HCT116 (cell line): ENCODE measurements around the gene SRF. TPM values are rescaled to one million over a fixed set of nuclear protein-coding genes. Genes with fewer than 3 reads are reported as not detected.

ENCODE experiments used
- ATAC-seq: fragments of 200-7000 bp; cut with Tn5 transposase; 2 replicates; pipeline ENCODE4 v1.9.1; 2020; ENCODE audit warnings: mild to moderate bottlenecking, moderate library complexity
- BruUV-seq: library from RNA; stranded (reverse); fragments of 400-500 nt; replicated peaks from 2 replicates; lab custom pipeline; 2021; lab: Mats Ljungman, UMichigan
- CTCF ChIA-PET: fragments of 300-600 bp; sonication (Branson Sonifier 250); formaldehyde crosslinking; loops from one replicate; lab custom pipeline; 2021; ENCODE audit warnings: antibody characterized with exemption; lab: Charles Lee
- POLR2A ChIA-PET: fragments of 300-600, 350-600 bp; sonication (Branson Sonifier 250); formaldehyde crosslinking; loops from one replicate; lab custom pipeline; 2021; ENCODE audit warnings: antibody characterized with exemption; lab: Charles Lee
- RAD21 ChIA-PET, 2 experiments: fragments of 300-600 bp; sonication (Branson Sonifier 250); formaldehyde crosslinking; loops; one replicate each; lab custom pipeline; 2023; ENCODE audit warnings: low total read pairs in 2 of 2; ENCODE audit not compliant: uncharacterized antibody in 2 of 2, unreplicated experiment in 2 of 2, low non-redundant PET in 1 of 2; lab: Charles Lee
- DNase-seq: peaks from one replicate; pipeline ENCODE4 v3.0.0-alpha.2; 2010; ENCODE audit warnings: low read depth, low spot score
- H2AFZ ChIP-seq: fragments of 200-600 bp; shearing (Covaris generic), sonication (generic); 2 replicates; pipeline ENCODE4 v1.6.1; 2017; ENCODE audit warnings: low read depth, mixed run types, mixed read lengths, antibody characterized with exemption, low read length; ENCODE audit not compliant: poor library complexity, severe bottlenecking
- H3K27ac ChIP-seq: 2 replicates; pipeline ENCODE4 v1.5.1; 2012; ENCODE audit warnings: low read depth, low read length
- H3K27me3 ChIP-seq: fragments of 200-600 bp; sonication (generic); 2 replicates; pipeline ENCODE4 v1.6.1; 2016; ENCODE audit warnings: mixed run types, low read length, mixed read lengths; ENCODE audit not compliant: insufficient read depth
- H3K36me3 ChIP-seq, 2 experiments: fragments of 200-500 bp in 1 of 2; fragments of 200-600 bp in 1 of 2; sonication (Bioruptor generic) in 1 of 2; sonication (generic) in 1 of 2; 2 replicates each; pipeline versions ENCODE4 v1.5.1 to v1.6.1; 2014 to 2016; ENCODE audit warnings: low read length in 2 of 2, inconsistent platforms in 1 of 2, mixed read lengths in 1 of 2, mixed run types in 1 of 2; ENCODE audit not compliant: insufficient read depth in 2 of 2, control insufficient read depth in 1 of 2
- H3K4me1 ChIP-seq, 2 experiments: fragments of 200-600 bp in 1 of 2; sonication (generic) in 1 of 2; 2 replicates each; pipeline versions ENCODE4 v1.5.1 to v1.6.1; 2012 to 2017; ENCODE audit warnings: low read length in 2 of 2, inconsistent platforms in 1 of 2, mild to moderate bottlenecking in 1 of 2, mixed read lengths in 1 of 2, mixed run types in 1 of 2, moderate library complexity in 1 of 2; ENCODE audit not compliant: insufficient read depth in 2 of 2, control insufficient read depth in 1 of 2
- H3K4me2 ChIP-seq: fragments of 200-600 bp; sonication (generic); 2 replicates; pipeline ENCODE4 v1.6.1; 2017; ENCODE audit warnings: mixed run types, low read length, mixed read lengths
- H3K4me3 ChIP-seq, 2 experiments: fragments of 200-600 bp in 1 of 2; sonication (generic) in 1 of 2; replicated peaks in 1 of 2; 2 replicates each; pipeline ENCODE4 v1.5.1; 2011 to 2016; ENCODE audit warnings: low read length in 2 of 2, control low read depth in 1 of 2, low read depth in 1 of 2, mild to moderate bottlenecking in 1 of 2, mixed read lengths in 1 of 2, mixed run types in 1 of 2
- H3K79me2 ChIP-seq: fragments of 200-600 bp; sonication (generic); 2 replicates; pipeline ENCODE4 v1.6.1; 2017; ENCODE audit warnings: mild to moderate bottlenecking, mixed run types, low read length, moderate library complexity, mixed read lengths; ENCODE audit not compliant: insufficient read depth
- H3K9ac ChIP-seq: fragments of 200-600 bp; sonication (generic); 2 replicates; pipeline ENCODE4 v1.6.1; 2016; ENCODE audit warnings: low read length, mixed read lengths
- H3K9me2 ChIP-seq: fragments of 200-600 bp; sonication (generic), shearing (Covaris generic); 2 replicates; pipeline ENCODE4 v1.6.1; 2017; ENCODE audit warnings: mixed run types, mild to moderate bottlenecking, moderate library complexity; ENCODE audit not compliant: insufficient read depth
- H3K9me3 ChIP-seq, 2 experiments: fragments of 200-500 bp in 1 of 2; fragments of 200-600 bp in 1 of 2; sonication (Bioruptor generic) in 1 of 2; sonication (generic) in 1 of 2; 2 replicates each; pipeline ENCODE4 v1.6.1; 2014 to 2017; ENCODE audit warnings: low read length in 2 of 2, mixed read lengths in 2 of 2, inconsistent platforms in 1 of 2, low read depth in 1 of 2, mild to moderate bottlenecking in 1 of 2, mixed run types in 1 of 2, moderate library complexity in 1 of 2; ENCODE audit not compliant: control insufficient read depth in 1 of 2, insufficient read depth in 1 of 2
- H4K20me1 ChIP-seq: fragments of 200-600 bp; sonication (generic), shearing (Covaris generic); 2 replicates; pipeline ENCODE4 v1.6.1; 2017; ENCODE audit warnings: mixed run types, mild to moderate bottlenecking, moderate library complexity; ENCODE audit not compliant: insufficient read depth
- ATF3 ChIP-seq: IDR thresholded peaks from 2 replicates; pipeline ENCODE4 v1.6.1; 2012
- CBX3 ChIP-seq: IDR thresholded peaks from 2 replicates; pipeline ENCODE4 v1.6.1; 2012; ENCODE audit warnings: low read depth
- EZH2 ChIP-seq: fragments of 200-600 bp; sonication (generic); IDR thresholded peaks from 2 replicates; pipeline ENCODE4 v1.6.1; 2017; ENCODE audit warnings: antibody characterized with exemption, mixed run types
- FOSL1 ChIP-seq: IDR thresholded peaks from 2 replicates; pipeline ENCODE4 v1.6.1; 2012; ENCODE audit warnings: low read depth
- MAX ChIP-seq: IDR thresholded peaks from 2 replicates; pipeline ENCODE4 v1.6.1; 2012
- POLR2A ChIP-seq: IDR thresholded peaks from 2 replicates; pipeline ENCODE4 v1.7.0; 2011; ENCODE audit warnings: borderline replicate concordance; ENCODE audit not compliant: insufficient read depth, insufficient read length; ENCODE audit errors: extremely low read depth
- POLR2AphosphoS5 ChIP-seq: IDR thresholded peaks from 2 replicates; pipeline ENCODE4 v1.6.1; 2011; ENCODE audit warnings: mild to moderate bottlenecking, low read depth, low read length, moderate library complexity
- RAD21 ChIP-seq: IDR thresholded peaks from 2 replicates; pipeline ENCODE4 v1.6.1; 2012; ENCODE audit warnings: low read depth, mild to moderate bottlenecking
- REST ChIP-seq: IDR thresholded peaks from 2 replicates; pipeline ENCODE4 v1.6.1; 2012; ENCODE audit warnings: low read depth
- SIN3A ChIP-seq: IDR thresholded peaks from 2 replicates; pipeline ENCODE4 v1.6.1; 2012; ENCODE audit warnings: low read depth
- SP1 ChIP-seq: IDR thresholded peaks from 2 replicates; pipeline ENCODE4 v1.6.1; 2012; ENCODE audit warnings: low read depth
- ZBTB33 ChIP-seq: IDR thresholded peaks from 2 replicates; pipeline ENCODE4 v1.6.1; 2011; ENCODE audit warnings: mild to moderate bottlenecking, low read length, moderate library complexity; ENCODE audit not compliant: insufficient replicate concordance; ENCODE audit errors: extremely low read depth
- ZFX ChIP-seq: fragments of 450-650 bp; IDR thresholded peaks from 2 replicates; pipeline ENCODE4 v1.6.1; 2017
- ZNF274 ChIP-seq: fragments of 200-500 bp; sonication (Bioruptor generic); IDR thresholded peaks from 2 replicates; pipeline ENCODE4 v1.6.1; 2014; ENCODE audit warnings: mild to moderate bottlenecking, low read depth, low read length, inconsistent platforms
- intact Hi-C: fragments of 100-400 bp; cut with micrococcal nuclease; formaldehyde crosslinking; loops from 2 replicates; pipeline ENCODE4 v1.10.0; 2022
- total RNA-seq: library from RNA; stranded (reverse); gene quantifications from one replicate; pipeline ENCODE4 v1.2.1, GENCODE V29; 2021; ENCODE audit not compliant: unreplicated experiment

Gene SRF
- total RNA-seq, 1 experiment from 2014 or later: 28.1 TPM

GRCh38 chr6:43196337-43196736 lies 25.3 kb downstream of the SRF start:
- Histone ChIP-seq H3K27ac (no peak overlapping the region), H3K27me3 (no peaks in the 10 kb centered on the region), H3K4me3 (no peak overlapping the region), H4K20me1 (no peaks in the 10 kb centered on the region)
- TF ChIP-seq EZH2 (no peak), ATF3 (no peak), ZNF274 (no peak)
- TF ChIP-seq, all 23 proteins: peak for 0
- Histone ChIP-seq H3K9me3 (no peaks in the 10 kb centered on the region), H3K4me1 (no peaks in the 10 kb centered on the region), H3K9ac (no peak overlapping the region), H2AFZ (no peak overlapping the region), H3K36me3 (peaks cover 0 to 3% of the 10 kb centered on the region in 2 experiments; a peak in 2 of 4 replicates), H3K4me2 (no peak overlapping the region), H3K9me2 (no peaks in the 10 kb centered on the region), H3K79me2 (no peaks in the 10 kb centered on the region)
- no peak for ATAC-seq
- ChIA-PET CTCF (no interaction called here), POLR2A (no interaction called here), RAD21 (no interaction called here)
- intact Hi-C loops: no loop called here
- no TSS peak for BruUV-seq
- no peak for DNase-seq

GRCh38 chr6:43199912-43200311 lies 28.8 kb downstream of the SRF start:
- Histone ChIP-seq H3K9me2 (no peaks in the 10 kb centered on the region), H3K4me3 (no peak overlapping the region), H2AFZ (no peak overlapping the region), H3K79me2 (no peaks in the 10 kb centered on the region), H3K9me3 (no peaks in the 10 kb centered on the region), H3K9ac (no peak overlapping the region), H4K20me1 (no peaks in the 10 kb centered on the region), H3K4me2 (no peak overlapping the region), H3K4me1 (no peaks in the 10 kb centered on the region)
- RAD21 ChIA-PET: no interaction called here
- BruUV-seq: no TSS peak
- no peak for DNase-seq
- no peak for TF ChIP-seq POLR2A
- TF ChIP-seq CBX3: no peak
- no peak for TF ChIP-seq SP1
- no peak for TF ChIP-seq RAD21
- no peak for TF ChIP-seq FOSL1
- no peak for TF ChIP-seq ZNF274
- no peak for TF ChIP-seq REST
- no peak for TF ChIP-seq ZBTB33
- TF ChIP-seq POLR2AphosphoS5: no peak
- TF ChIP-seq ZFX: no peak
- TF ChIP-seq MAX: no peak
- TF ChIP-seq ATF3: no peak
- TF ChIP-seq SIN3A: no peak
- TF ChIP-seq, all 23 proteins: peak for 0
- ChIA-PET POLR2A (no interaction called here), CTCF (no interaction called here)
- Histone ChIP-seq H3K27me3 (no peaks in the 10 kb centered on the region), H3K27ac (no peak overlapping the region), H3K36me3 (peaks cover 0 to 3% of the 10 kb centered on the region in 2 experiments; a peak in 2 of 4 replicates)
- no peak for ATAC-seq
- intact Hi-C loops: no loop called here
